Astrocyte (in vitro differentiated cells and primary cell): ENCODE measurements around the gene MBNL2. TPM values are rescaled to one million over a fixed set of nuclear protein-coding genes. Genes with fewer than 3 reads are reported as not detected.

Experiments used
- DNase-seq: peaks from one replicate; pipeline ENCODE4 v3.0.0-alpha.2; 2010; ENCODE audit warnings: low read depth
- FAIRE-seq: peaks from 2 replicates; lab custom pipeline; 2011; peaks lifted over from hg19 to GRCh38; lab: Jason Lieb, UNC
- H2AFZ ChIP-seq: 2 replicates; pipeline ENCODE4 v1.6.0; 2012; ENCODE audit warnings: low read depth, low read length, inconsistent platforms
- H3K27ac ChIP-seq: 2 replicates; pipeline ENCODE4 v1.5.1; 2011; ENCODE audit warnings: low read depth, low read length, inconsistent platforms
- H3K27me3 ChIP-seq: 2 replicates; pipeline ENCODE4 v1.6.0; 2011; ENCODE audit warnings: low read length, inconsistent platforms; ENCODE audit not compliant: insufficient read depth
- H3K36me3 ChIP-seq: 2 replicates; pipeline ENCODE4 v1.5.1; 2011; ENCODE audit warnings: low read length, inconsistent platforms; ENCODE audit not compliant: insufficient read depth
- H3K4me1 ChIP-seq: 2 replicates; pipeline ENCODE4 v1.5.1; 2011; ENCODE audit warnings: low read length, inconsistent platforms; ENCODE audit not compliant: insufficient read depth
- H3K4me2 ChIP-seq: 2 replicates; pipeline ENCODE4 v1.6.0; 2012; ENCODE audit warnings: low read length, inconsistent platforms
- H3K4me3 ChIP-seq: 2 replicates; pipeline ENCODE4 v1.5.1; 2011; ENCODE audit warnings: low read depth, mild to moderate bottlenecking, low read length, inconsistent platforms; ENCODE audit not compliant: insufficient read depth
- H3K79me2 ChIP-seq: 2 replicates; pipeline ENCODE4 v1.6.0; 2012; ENCODE audit warnings: mild to moderate bottlenecking, low read length, inconsistent platforms; ENCODE audit not compliant: insufficient read depth
- H3K9ac ChIP-seq: 2 replicates; pipeline ENCODE4 v1.6.0; 2012; ENCODE audit warnings: mild to moderate bottlenecking, low read length, inconsistent platforms
- H3K9me3 ChIP-seq: 2 replicates; pipeline ENCODE4 v1.5.1; 2012; ENCODE audit warnings: low read depth, mild to moderate bottlenecking, low read length, inconsistent platforms; ENCODE audit not compliant: insufficient read depth
- H4K20me1 ChIP-seq: 2 replicates; pipeline ENCODE4 v1.6.0; 2012; ENCODE audit warnings: low read length, inconsistent platforms; ENCODE audit not compliant: insufficient read depth
- H3K27ac Mint-ChIP-seq: one replicate; pipeline ENCODE4 v1.8.0; 2021; ENCODE audit warnings: mild to moderate bottlenecking, mixed read lengths; ENCODE audit not compliant: unreplicated experiment
- H3K27me3 Mint-ChIP-seq: one replicate; pipeline ENCODE4 v1.8.0; 2021; ENCODE audit warnings: low read depth, mixed read lengths; ENCODE audit not compliant: unreplicated experiment
- H3K36me3 Mint-ChIP-seq: one replicate; pipeline ENCODE4 v1.8.0; 2021; ENCODE audit warnings: low read depth, mixed read lengths; ENCODE audit not compliant: unreplicated experiment
- H3K4me1 Mint-ChIP-seq: one replicate; pipeline ENCODE4 v1.8.0; 2021; ENCODE audit warnings: low read depth, mixed read lengths; ENCODE audit not compliant: unreplicated experiment
- H3K4me3 Mint-ChIP-seq: one replicate; pipeline ENCODE4 v1.8.0; 2021; ENCODE audit warnings: mild to moderate bottlenecking, moderate library complexity, mixed read lengths; ENCODE audit not compliant: unreplicated experiment
- H3K9me3 Mint-ChIP-seq: one replicate; pipeline ENCODE4 v1.8.0; 2021; ENCODE audit warnings: mild to moderate bottlenecking, mixed read lengths; ENCODE audit not compliant: unreplicated experiment
- CTCF ChIP-seq: IDR thresholded peaks from 2 replicates; pipeline ENCODE4 v1.5.1; 2011; ENCODE audit warnings: low read depth, mild to moderate bottlenecking, inconsistent platforms, low read length, moderate library complexity; ENCODE audit not compliant: insufficient read depth
- EZH2 ChIP-seq: IDR thresholded peaks from 2 replicates; pipeline ENCODE4 v1.6.1; 2012; ENCODE audit warnings: mild to moderate bottlenecking, low read length, inconsistent platforms; ENCODE audit not compliant: insufficient read depth
- total RNA-seq: library from RNA; stranded (reverse); gene quantifications from 2 replicates; pipeline ENCODE4 v1.2.1, GENCODE V29; 2021

MBNL2 gene
- total RNA-seq, 1 donor from 2014 or later, result 66.5 TPM

DNA sequence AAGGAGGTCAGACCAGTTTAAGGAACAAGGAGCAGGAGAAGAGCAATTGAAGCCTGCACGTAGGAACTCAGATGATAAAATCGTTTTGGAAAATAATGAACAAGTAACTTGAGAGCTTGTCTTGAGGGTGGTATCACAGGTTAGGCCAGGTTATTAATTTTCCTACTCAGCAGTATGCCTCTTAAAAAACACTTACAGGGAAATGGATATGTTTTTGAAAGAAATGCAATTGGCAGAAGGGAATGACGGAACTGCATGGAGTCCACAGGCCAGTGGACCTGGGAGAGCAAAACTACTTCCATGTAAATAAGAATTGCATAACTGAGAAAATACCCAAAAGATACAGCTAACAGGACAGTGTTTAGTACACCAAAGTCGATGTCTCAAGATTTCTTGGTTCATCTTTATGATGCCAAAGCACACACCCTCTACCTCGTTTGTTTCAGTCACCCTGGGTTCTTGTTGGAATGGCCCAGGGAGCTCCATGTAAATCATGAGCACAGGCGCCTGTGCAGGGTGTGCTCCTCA, 35.2 kb downstream of the MBNL2 start:
- FAIRE-seq (no peak), DNase-seq (no peak)
- no peaks in the 10 kb centered on the region for H3K9me3 ChIP-seq
- H3K4me2 ChIP-seq, result peak overlapping the region; percentile 68
- TF ChIP-seq EZH2 (no peak), CTCF (no peak)
- Mint-ChIP-seq H3K36me3 (peaks cover 10% of the 10 kb centered on the region), H3K4me1 (peaks cover 74% of the 10 kb centered on the region), H3K27me3 (no peaks in the 10 kb centered on the region), H3K9me3 (no peaks in the 10 kb centered on the region), H3K4me3 (peak overlapping the region; percentile 64), H3K27ac (peak overlapping the region; percentile 100)
- peak overlapping the region; percentile 97 for H3K27ac ChIP-seq
- no peaks in the 10 kb centered on the region for H4K20me1 ChIP-seq
- H3K36me3 ChIP-seq, result no peaks in the 10 kb centered on the region
- peaks cover 70% of the 10 kb centered on the region for H3K79me2 ChIP-seq
- no peaks in the 10 kb centered on the region for H3K27me3 ChIP-seq
- peak overlapping the region; percentile 76 for H3K9ac ChIP-seq
- H2AFZ ChIP-seq, result no peak overlapping the region
- H3K4me3 ChIP-seq, result no peak overlapping the region
- H3K4me1 ChIP-seq, result peaks cover 67% of the 10 kb centered on the region

DNA sequence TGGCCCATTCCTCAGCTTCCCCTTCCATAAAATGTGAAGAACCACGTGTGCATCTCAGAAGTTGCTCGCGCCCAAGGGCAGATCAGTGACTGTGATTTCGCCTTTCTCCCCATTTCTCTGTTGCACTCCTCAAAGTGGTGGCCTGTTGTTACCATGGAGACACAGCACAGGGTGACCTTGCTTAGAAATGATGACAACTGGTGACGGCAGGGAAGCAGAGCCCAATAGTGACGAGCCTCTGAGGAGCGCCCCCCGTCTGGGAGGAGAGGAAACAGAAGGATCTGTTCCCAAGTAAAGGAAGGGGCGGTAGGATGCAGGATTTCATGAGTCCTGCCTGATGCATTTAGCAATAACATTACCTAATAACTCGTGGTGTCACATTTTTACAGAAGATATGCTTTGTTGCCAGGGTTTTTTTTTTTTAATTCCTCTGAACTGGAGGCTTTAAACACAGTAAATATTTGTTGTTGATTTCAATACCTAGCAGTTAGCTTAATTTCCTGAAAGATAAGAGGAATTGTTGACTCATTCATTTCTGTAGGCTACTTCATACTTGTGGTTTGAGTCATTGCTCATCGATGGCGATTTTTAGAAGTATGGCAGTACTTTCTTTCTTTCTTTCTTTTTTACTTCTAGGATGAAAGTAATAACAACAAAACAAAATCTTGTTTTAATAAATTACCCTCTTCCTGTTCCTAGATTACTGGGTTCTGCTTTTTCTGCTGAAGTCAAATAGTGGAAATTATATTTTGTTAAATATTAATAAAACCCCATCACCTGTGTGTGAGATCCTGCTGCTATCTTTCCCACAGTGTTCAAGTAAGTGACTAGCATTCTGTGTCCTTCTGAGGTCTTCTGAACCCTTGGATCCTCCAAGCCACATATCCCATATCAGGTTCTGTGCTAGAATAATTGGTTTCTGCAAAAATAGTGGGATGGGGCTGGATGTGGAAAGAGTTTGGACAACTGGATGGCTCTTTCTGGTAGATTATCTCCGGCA, 36.0 kb downstream of the MBNL2 start:
- no peaks in the 10 kb centered on the region for H3K27me3 Mint-ChIP-seq
- Histone ChIP-seq H2AFZ (no peak overlapping the region), H3K27ac (peak overlapping the region; percentile 97)

More for the DNA sequence above, 36.0 kb downstream of the MBNL2 start:
- DNase-seq (peak; percentile 96), FAIRE-seq (peak; percentile 60)
- Mint-ChIP-seq H3K4me1 (peaks cover 79% of the 10 kb centered on the region), H3K36me3 (peaks cover 13% of the 10 kb centered on the region), H3K4me3 (peak overlapping the region; percentile 64), H3K9me3 (no peaks in the 10 kb centered on the region), H3K27ac (peak overlapping the region; percentile 100)
- TF ChIP-seq CTCF (peak; percentile 9), EZH2 (no peak)
- H3K4me1 ChIP-seq, result peaks cover 67% of the 10 kb centered on the region
- H3K4me2 ChIP-seq, result peak overlapping the region; percentile 68
- peaks cover 1% of the 10 kb centered on the region for H4K20me1 ChIP-seq
- H3K9ac ChIP-seq, result peak overlapping the region; percentile 77
- H3K4me3 ChIP-seq, result peak overlapping the region; percentile 26
- H3K79me2 ChIP-seq, result peaks cover 71% of the 10 kb centered on the region
- H3K36me3 ChIP-seq, result no peaks in the 10 kb centered on the region
- no peaks in the 10 kb centered on the region for H3K9me3 ChIP-seq
- no peaks in the 10 kb centered on the region for H3K27me3 ChIP-seq
